ENCODE measurements around the gene CACNA2D4. TPM values are rescaled to one million over a fixed set of nuclear protein-coding genes. Genes with fewer than 3 reads are reported as not detected.

CACNA2D4 gene
- polyA plus RNA-seq, 2 donors, result 0.84 to 0.89 TPM

GRCh38 chr12:1842905-1843640 is 75.4 kb downstream of the CACNA2D4 start:
- WGBS, 2 donors, result 68 to 72% methylated on average over 16 of the region's 16 CpGs
- H3K27me3 ChIP-seq (ENCODE audit: control insufficient read depth in 1 of 2, insufficient read depth in 2 of 2, low read length in 2 of 2), result no peaks in the 10 kb centered on the region
- H3K4me1 ChIP-seq (ENCODE audit: control insufficient read depth in 2 of 2, insufficient read depth in 2 of 2, low read length in 1 of 2), result no peaks in the 10 kb centered on the region
- no peaks in the 10 kb centered on the region for H3K36me3 ChIP-seq (ENCODE audit: control insufficient read depth in 2 of 2, insufficient read depth in 2 of 2, low read length in 1 of 2)
- H3K27ac ChIP-seq (ENCODE audit: low read depth in 2 of 2, low read length in 1 of 2), result no peak overlapping the region
- H3K9me3 ChIP-seq (ENCODE audit: control insufficient read depth in 2 of 2, insufficient read depth in 1 of 2, low read depth in 1 of 2, low read length in 1 of 2), result no peaks in the 10 kb centered on the region
- no peak overlapping the region for H3K4me3 ChIP-seq (ENCODE audit: low read depth in 1 of 2, low read length in 2 of 2)

- no peaks in the 10 kb centered on the region for H3K27me3 ChIP-seq (ENCODE audit: control insufficient read depth in 1 of 2, insufficient read depth in 2 of 2, low read length in 2 of 2)
- no peaks in the 10 kb centered on the region for H3K9me3 ChIP-seq (ENCODE audit: control insufficient read depth in 2 of 2, insufficient read depth in 1 of 2, low read depth in 1 of 2, low read length in 1 of 2)
- no peaks in the 10 kb centered on the region for H3K36me3 ChIP-seq (ENCODE audit: control insufficient read depth in 2 of 2, insufficient read depth in 2 of 2, low read length in 1 of 2)
- no peak overlapping the region for H3K4me3 ChIP-seq (ENCODE audit: low read depth in 1 of 2, low read length in 2 of 2)
- WGBS, 2 donors, result 65 to 68% methylated on average over 17 to 18 of the region's 18 CpGs
- no peak overlapping the region for H3K27ac ChIP-seq (ENCODE audit: low read depth in 2 of 2, low read length in 1 of 2)
- H3K4me1 ChIP-seq (ENCODE audit: control insufficient read depth in 2 of 2, insufficient read depth in 2 of 2, low read length in 1 of 2), result no peaks in the 10 kb centered on the region
Measured at GRCh38 chr12:1842183-1842904, 76.1 kb downstream of the CACNA2D4 start.

DNA sequence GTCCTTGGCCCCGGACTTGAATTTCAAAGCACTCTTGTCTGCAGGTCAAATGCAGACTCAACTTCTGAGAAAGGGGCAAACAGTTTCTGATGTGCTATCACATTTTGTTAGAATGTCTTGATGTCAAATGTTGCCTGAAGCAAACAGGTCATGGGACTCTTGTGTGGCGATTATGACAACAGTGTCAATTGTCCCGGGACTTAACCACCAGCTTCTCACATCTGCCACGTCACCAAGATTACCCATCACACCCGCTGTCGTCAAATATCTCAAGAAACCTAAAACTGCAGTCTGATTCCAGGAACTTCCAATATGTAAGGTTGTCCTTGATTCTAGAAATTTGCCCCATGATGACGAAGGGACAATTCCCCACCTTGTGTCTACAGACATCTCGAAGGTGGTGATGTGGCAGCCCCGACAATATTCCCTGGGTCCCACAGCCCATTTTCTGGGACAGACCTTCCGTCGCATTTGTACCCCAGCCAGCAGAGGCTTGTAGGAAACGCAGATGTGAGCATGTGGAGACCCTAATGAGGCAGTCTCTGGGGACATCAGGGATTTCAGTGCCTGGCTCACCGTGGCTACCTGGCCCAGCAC is 76.8 kb downstream of the CACNA2D4 start:
- Histone ChIP-seq H3K27me3 (ENCODE audit: control insufficient read depth in 1 of 2, insufficient read depth in 2 of 2, low read length in 2 of 2) (no peaks in the 10 kb centered on the region), H3K36me3 (ENCODE audit: control insufficient read depth in 2 of 2, insufficient read depth in 2 of 2, low read length in 1 of 2) (no peaks in the 10 kb centered on the region), H3K9me3 (ENCODE audit: control insufficient read depth in 2 of 2, insufficient read depth in 1 of 2, low read depth in 1 of 2, low read length in 1 of 2) (no peaks in the 10 kb centered on the region), H3K27ac (ENCODE audit: low read depth in 2 of 2, low read length in 1 of 2) (no peak overlapping the region), H3K4me1 (ENCODE audit: control insufficient read depth in 2 of 2, insufficient read depth in 2 of 2, low read length in 1 of 2) (no peaks in the 10 kb centered on the region), H3K4me3 (ENCODE audit: low read depth in 1 of 2, low read length in 2 of 2) (no peak overlapping the region)
- 82 to 83% methylated on average over 13 of the region's 13 CpGs for WGBS, 2 donors

GRCh38 chr12:1840981-1841425 is 77.4 kb downstream of the CACNA2D4 start:
- Histone ChIP-seq H3K4me1 (ENCODE audit: control insufficient read depth in 2 of 2, insufficient read depth in 2 of 2, low read length in 1 of 2) (no peaks in the 10 kb centered on the region), H3K9me3 (ENCODE audit: control insufficient read depth in 2 of 2, insufficient read depth in 1 of 2, low read depth in 1 of 2, low read length in 1 of 2) (no peaks in the 10 kb centered on the region), H3K27me3 (ENCODE audit: control insufficient read depth in 1 of 2, insufficient read depth in 2 of 2, low read length in 2 of 2) (no peaks in the 10 kb centered on the region), H3K36me3 (ENCODE audit: control insufficient read depth in 2 of 2, insufficient read depth in 2 of 2, low read length in 1 of 2) (no peaks in the 10 kb centered on the region), H3K4me3 (ENCODE audit: low read depth in 1 of 2, low read length in 2 of 2) (no peak overlapping the region), H3K27ac (ENCODE audit: low read depth in 2 of 2, low read length in 1 of 2) (no peak overlapping the region)
- WGBS, 2 donors, result 86 to 89% methylated on average over 16 of the region's 16 CpGs

DNA sequence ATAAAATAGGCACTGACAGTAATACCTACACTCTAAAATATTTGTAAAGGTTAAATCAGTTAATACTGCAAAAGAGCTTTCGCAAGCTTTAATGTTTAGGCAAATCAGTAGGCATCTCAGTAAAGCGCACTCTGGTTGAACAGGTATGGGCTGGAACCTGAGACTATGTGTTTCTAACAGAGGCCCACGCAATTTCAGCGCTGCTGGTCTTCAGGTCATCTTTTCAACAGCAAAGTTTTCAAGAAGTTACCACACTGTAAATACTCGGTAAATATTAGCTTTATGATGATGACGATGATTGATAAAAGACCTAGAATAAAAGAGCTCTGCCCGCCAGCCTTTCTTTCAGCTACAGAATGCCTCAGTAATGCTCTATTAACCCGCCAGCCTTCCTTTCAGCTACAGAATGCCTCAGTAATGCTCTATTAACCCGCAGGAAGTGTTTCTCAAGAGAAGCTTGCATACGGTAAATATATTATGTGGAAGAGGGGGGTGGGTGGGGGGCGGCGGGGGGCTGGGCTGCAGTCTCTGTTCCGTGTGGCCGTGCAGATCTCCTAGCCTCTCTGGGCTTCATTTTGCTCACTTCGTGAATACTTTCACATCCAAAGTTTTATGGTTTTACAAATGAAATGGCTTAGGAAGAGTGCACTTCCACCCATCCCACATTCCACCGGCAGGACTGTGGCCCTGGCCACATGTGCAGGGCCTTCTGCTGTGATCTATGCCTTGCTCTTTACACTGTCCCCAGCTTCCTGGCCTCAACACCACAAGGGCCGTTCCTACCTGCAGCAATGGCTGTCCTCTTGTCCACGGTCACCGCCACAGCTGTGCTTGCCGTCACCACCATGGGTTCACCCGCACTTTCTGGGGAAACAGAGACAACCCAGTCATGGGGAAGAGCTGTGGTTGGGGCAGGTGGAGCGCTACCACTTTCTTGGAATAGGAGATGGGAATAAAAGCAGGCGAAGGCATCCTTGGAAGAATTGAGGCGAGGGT is 78.2 kb downstream of the CACNA2D4 start:
- H3K36me3 ChIP-seq (ENCODE audit: control insufficient read depth in 2 of 2, insufficient read depth in 2 of 2, low read length in 1 of 2), result no peaks in the 10 kb centered on the region
- H3K27ac ChIP-seq (ENCODE audit: low read depth in 2 of 2, low read length in 1 of 2), result no peak overlapping the region
- no peaks in the 10 kb centered on the region for H3K27me3 ChIP-seq (ENCODE audit: control insufficient read depth in 1 of 2, insufficient read depth in 2 of 2, low read length in 2 of 2)
- 57 to 59% methylated on average over 24 of the region's 24 CpGs for WGBS, 2 donors
- H3K9me3 ChIP-seq (ENCODE audit: control insufficient read depth in 2 of 2, insufficient read depth in 1 of 2, low read depth in 1 of 2, low read length in 1 of 2), result no peaks in the 10 kb centered on the region
- H3K4me3 ChIP-seq (ENCODE audit: low read depth in 1 of 2, low read length in 2 of 2), result no peak overlapping the region
- no peaks in the 10 kb centered on the region for H3K4me1 ChIP-seq (ENCODE audit: control insufficient read depth in 2 of 2, insufficient read depth in 2 of 2, low read length in 1 of 2)

DNA sequence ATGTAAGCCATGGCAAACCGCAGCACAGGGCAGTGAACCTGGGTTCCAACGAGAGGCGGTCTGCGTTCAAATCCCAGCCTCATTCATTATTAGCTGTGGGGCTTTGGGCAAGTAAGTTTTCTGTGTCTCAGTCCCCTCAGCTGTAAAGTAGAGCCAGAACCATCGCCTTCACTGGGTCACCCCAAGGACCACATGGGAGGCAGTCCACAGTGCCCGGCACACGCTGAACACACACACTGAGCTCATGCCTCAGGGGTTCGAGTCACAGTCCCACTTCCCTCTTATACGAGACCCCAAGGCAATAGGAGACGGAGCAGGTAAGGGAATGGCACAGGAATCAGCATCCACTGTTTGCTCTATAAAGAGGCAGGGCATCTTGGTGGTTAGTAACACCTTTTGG is 79.0 kb downstream of the CACNA2D4 start:
- Histone ChIP-seq H3K9me3 (ENCODE audit: control insufficient read depth in 2 of 2, insufficient read depth in 1 of 2, low read depth in 1 of 2, low read length in 1 of 2) (no peaks in the 10 kb centered on the region), H3K4me3 (ENCODE audit: low read depth in 1 of 2, low read length in 2 of 2) (no peak overlapping the region), H3K4me1 (ENCODE audit: control insufficient read depth in 2 of 2, insufficient read depth in 2 of 2, low read length in 1 of 2) (no peaks in the 10 kb centered on the region), H3K27ac (ENCODE audit: low read depth in 2 of 2, low read length in 1 of 2) (no peak overlapping the region), H3K36me3 (ENCODE audit: control insufficient read depth in 2 of 2, insufficient read depth in 2 of 2, low read length in 1 of 2) (no peaks in the 10 kb centered on the region), H3K27me3 (ENCODE audit: control insufficient read depth in 1 of 2, insufficient read depth in 2 of 2, low read length in 2 of 2) (no peaks in the 10 kb centered on the region)
- WGBS, 2 donors, result 80 to 84% methylated on average over 10 of the region's 10 CpGs

DNA sequence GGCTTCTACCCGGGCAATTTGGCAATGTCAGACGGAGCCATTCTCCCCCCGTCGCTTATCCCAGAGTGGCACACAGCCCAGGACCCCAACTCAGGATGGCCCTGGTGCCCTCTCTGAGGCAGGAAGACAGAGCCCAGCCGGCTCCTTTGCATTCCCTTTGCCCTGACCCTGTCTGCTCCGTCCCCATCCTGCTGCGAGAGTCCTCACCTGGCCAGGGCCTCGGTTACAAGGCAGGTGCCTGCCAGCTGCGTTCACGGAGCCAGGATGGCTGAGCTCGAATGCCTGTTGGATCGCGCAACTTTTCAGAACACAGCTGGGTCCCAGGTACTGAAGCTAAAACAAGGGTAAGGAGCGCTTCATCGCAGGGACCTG is 79.5 kb downstream of the CACNA2D4 start:
- H3K27me3 ChIP-seq (ENCODE audit: control insufficient read depth in 1 of 2, insufficient read depth in 2 of 2, low read length in 2 of 2), result no peaks in the 10 kb centered on the region
- no peaks in the 10 kb centered on the region for H3K9me3 ChIP-seq (ENCODE audit: control insufficient read depth in 2 of 2, insufficient read depth in 1 of 2, low read depth in 1 of 2, low read length in 1 of 2)
- no peaks in the 10 kb centered on the region for H3K36me3 ChIP-seq (ENCODE audit: control insufficient read depth in 2 of 2, insufficient read depth in 2 of 2, low read length in 1 of 2)
- no peak overlapping the region for H3K4me3 ChIP-seq (ENCODE audit: low read depth in 1 of 2, low read length in 2 of 2)
- no peak overlapping the region for H3K27ac ChIP-seq (ENCODE audit: low read depth in 2 of 2, low read length in 1 of 2)
- WGBS, 2 donors, result 83 to 85% methylated on average over 15 of the region's 15 CpGs
- H3K4me1 ChIP-seq (ENCODE audit: control insufficient read depth in 2 of 2, insufficient read depth in 2 of 2, low read length in 1 of 2), result no peaks in the 10 kb centered on the region

- H3K27me3 ChIP-seq (ENCODE audit: control insufficient read depth in 1 of 2, insufficient read depth in 2 of 2, low read length in 2 of 2), result no peaks in the 10 kb centered on the region
- no peaks in the 10 kb centered on the region for H3K4me1 ChIP-seq (ENCODE audit: control insufficient read depth in 2 of 2, insufficient read depth in 2 of 2, low read length in 1 of 2)
- H3K4me3 ChIP-seq (ENCODE audit: low read depth in 1 of 2, low read length in 2 of 2), result no peak overlapping the region
- 82 to 85% methylated on average over 25 to 26 of the region's 26 CpGs for WGBS, 2 donors
- H3K27ac ChIP-seq (ENCODE audit: low read depth in 2 of 2, low read length in 1 of 2), result no peak overlapping the region
- no peaks in the 10 kb centered on the region for H3K9me3 ChIP-seq (ENCODE audit: control insufficient read depth in 2 of 2, insufficient read depth in 1 of 2, low read depth in 1 of 2, low read length in 1 of 2)
- H3K36me3 ChIP-seq (ENCODE audit: control insufficient read depth in 2 of 2, insufficient read depth in 2 of 2, low read length in 1 of 2), result no peaks in the 10 kb centered on the region
Measured at GRCh38 chr12:1838205-1838993, 80.1 kb downstream of the CACNA2D4 start.

Data from esophagus (tissue), 2 donors.